NCI-H510A treated with DMSO at 0.1 percent for 48 hours (cell line): ENCODE data around the gene UBAP2.

Experiments
- DNase-seq: peaks from one replicate; lab custom pipeline; 2025; lab: John Stamatoyannopoulos, UW

Gene UBAP2

GRCh38 chr9:33880211-33881089 is 168.2 kb downstream of the UBAP2 start:
- no peak for DNase-seq

- no peak for DNase-seq
Measured at GRCh38 chr9:33878691-33879366, 169.9 kb downstream of the UBAP2 start.

DNA sequence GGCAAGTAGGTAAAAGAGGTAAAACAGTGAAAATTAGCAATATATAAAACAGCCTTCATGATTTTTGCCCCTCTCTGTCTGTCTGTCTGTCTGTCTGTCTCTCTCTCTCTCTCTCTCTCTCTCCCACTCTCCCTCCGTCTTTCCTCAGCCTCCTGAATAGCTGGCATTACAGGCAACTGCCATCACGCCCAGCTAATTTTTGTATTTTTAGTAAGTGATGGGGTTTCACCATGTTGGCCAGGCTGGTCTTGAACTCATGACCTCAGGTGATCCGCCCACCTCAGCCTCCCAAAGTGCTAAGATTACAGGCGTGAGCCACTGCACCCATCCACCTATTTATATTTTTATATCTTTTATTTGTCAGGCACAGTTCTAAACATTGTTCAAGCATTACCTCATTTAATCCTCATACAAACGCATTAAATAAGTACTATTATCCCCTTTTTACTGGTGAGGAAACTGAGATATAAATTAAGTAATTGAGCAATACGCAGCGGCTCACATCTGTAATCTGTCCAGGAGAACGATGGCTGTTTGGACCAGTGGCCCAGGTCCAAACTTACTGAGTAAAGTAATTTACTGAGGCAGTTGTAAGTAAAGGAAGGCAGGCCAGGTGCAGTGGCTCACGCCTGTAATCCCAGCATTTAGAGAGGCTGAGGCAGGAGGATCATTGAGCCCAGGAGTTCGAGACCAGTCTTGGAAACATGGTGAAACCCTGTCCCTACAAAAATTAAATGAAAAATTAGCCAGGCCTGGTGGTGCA is 170.8 kb downstream of the UBAP2 start:
- DNase-seq = no peak
